ENCODE results near the gene GRIK4. TPM values are rescaled to one million over a fixed set of nuclear protein-coding genes. Genes with fewer than 3 reads are reported as not detected.

GRIK4 gene
- total RNA-seq, 2 experiments from 2014 or later, result 0.06 TPM; not detected in 1

- ChIA-PET CTCF (ENCODE audit: unreplicated experiment) (no interaction called here), POLR2A (no interaction called here)
- H3K79me2 ChIP-seq (ENCODE audit: insufficient read depth, low read depth, low read length), result no peaks in the 10 kb centered on the region
- H3K4me1 ChIP-seq (ENCODE audit: insufficient read depth, low read length, poor library complexity, severe bottlenecking), result no peaks in the 10 kb centered on the region
- no TSS peak for BruUV-seq (replicated peaks)
- no peak overlapping the region for H3K4me3 ChIP-seq (ENCODE audit: low read depth, low read length, poor library complexity, severe bottlenecking)
- no peaks in the 10 kb centered on the region for H3K9me3 ChIP-seq (ENCODE audit: low read length)
- no peak for DNase-seq (ENCODE audit: low spot score)
- H3K36me3 ChIP-seq (ENCODE audit: insufficient read depth, low read length), result no peaks in the 10 kb centered on the region
- intact Hi-C loops (cut with micrococcal nuclease; ENCODE audit: unreplicated experiment), result no loop called here
- H2AFZ ChIP-seq (ENCODE audit: low read length), result no peak overlapping the region
- H3K4me2 ChIP-seq (ENCODE audit: low read length), result no peak overlapping the region
- TF ChIP-seq EZH2phosphoT487 (IDR thresholded peaks at IDR 0.05; ENCODE audit: borderline replicate concordance, low read depth, low read length) (no peak), CTCF (conservative IDR thresholded peaks at IDR 0.05; ENCODE audit: low read length) (no peak)
- H3K27ac ChIP-seq (ENCODE audit: low read depth, low read length, poor library complexity, severe bottlenecking), result no peak overlapping the region
- H4K20me1 ChIP-seq (ENCODE audit: insufficient read depth, low read length), result no peaks in the 10 kb centered on the region
- no peaks in the 10 kb centered on the region for H3K9me2 ChIP-seq (ENCODE audit: insufficient read depth, low read length)
Observed at GRCh38 chr11:120550007-120550406, 38.5 kb downstream of the GRIK4 start.

GRCh38 chr11:120551191-120551590 lies 39.6 kb downstream of the GRIK4 start:
- Histone ChIP-seq H3K9me3 (ENCODE audit: low read length) (no peaks in the 10 kb centered on the region), H3K4me2 (ENCODE audit: low read length) (no peak overlapping the region), H3K4me3 (ENCODE audit: low read depth, low read length, poor library complexity, severe bottlenecking) (no peak overlapping the region), H4K20me1 (ENCODE audit: insufficient read depth, low read length) (no peaks in the 10 kb centered on the region), H3K27ac (ENCODE audit: low read depth, low read length, poor library complexity, severe bottlenecking) (no peak overlapping the region), H3K4me1 (ENCODE audit: insufficient read depth, low read length, poor library complexity, severe bottlenecking) (no peaks in the 10 kb centered on the region), H3K36me3 (ENCODE audit: insufficient read depth, low read length) (no peaks in the 10 kb centered on the region), H3K9me2 (ENCODE audit: insufficient read depth, low read length) (no peaks in the 10 kb centered on the region), H3K79me2 (ENCODE audit: insufficient read depth, low read depth, low read length) (no peaks in the 10 kb centered on the region), H2AFZ (ENCODE audit: low read length) (no peak overlapping the region)
- BruUV-seq (replicated peaks), result no TSS peak
- intact Hi-C loops (cut with micrococcal nuclease; ENCODE audit: unreplicated experiment), result no loop called here
- no peak for TF ChIP-seq EZH2phosphoT487 (IDR thresholded peaks at IDR 0.05; ENCODE audit: borderline replicate concordance, low read depth, low read length)
- TF ChIP-seq CTCF (conservative IDR thresholded peaks at IDR 0.05; ENCODE audit: low read length), result no peak
- ChIA-PET POLR2A (no interaction called here), CTCF (ENCODE audit: unreplicated experiment) (no interaction called here)
- no peak for DNase-seq (ENCODE audit: low spot score)

- H3K79me2 ChIP-seq (ENCODE audit: insufficient read depth, low read depth, low read length), result no peaks in the 10 kb centered on the region
- H3K4me3 ChIP-seq (ENCODE audit: low read depth, low read length, poor library complexity, severe bottlenecking), result no peak overlapping the region
- no peaks in the 10 kb centered on the region for H3K36me3 ChIP-seq (ENCODE audit: insufficient read depth, low read length)
- CTCF ChIA-PET (ENCODE audit: unreplicated experiment), result no interaction called here
- POLR2A ChIA-PET, result no interaction called here
- H4K20me1 ChIP-seq (ENCODE audit: insufficient read depth, low read length), result no peaks in the 10 kb centered on the region
- H2AFZ ChIP-seq (ENCODE audit: low read length), result no peak overlapping the region
- no peak overlapping the region for H3K4me2 ChIP-seq (ENCODE audit: low read length)
- H3K27ac ChIP-seq (ENCODE audit: low read depth, low read length, poor library complexity, severe bottlenecking), result no peak overlapping the region
- H3K9me3 ChIP-seq (ENCODE audit: low read length), result no peaks in the 10 kb centered on the region
- no TSS peak for BruUV-seq (replicated peaks)
- H3K9me2 ChIP-seq (ENCODE audit: insufficient read depth, low read length), result no peaks in the 10 kb centered on the region
- intact Hi-C loops (cut with micrococcal nuclease; ENCODE audit: unreplicated experiment), result no loop called here
- peak; percentile 5 for DNase-seq (ENCODE audit: low spot score)
- H3K4me1 ChIP-seq (ENCODE audit: insufficient read depth, low read length, poor library complexity, severe bottlenecking), result no peaks in the 10 kb centered on the region
- TF ChIP-seq CTCF (conservative IDR thresholded peaks at IDR 0.05; ENCODE audit: low read length) (no peak), EZH2phosphoT487 (IDR thresholded peaks at IDR 0.05; ENCODE audit: borderline replicate concordance, low read depth, low read length) (no peak)
Observed at GRCh38 chr11:120554766-120555432, 43.4 kb downstream of the GRIK4 start.

Measured in OCI-LY7 (cell line).